Fibroblast of lung (primary cell): ENCODE results near the gene EPB41L1. TPM values are rescaled to one million over a fixed set of nuclear protein-coding genes. Genes with fewer than 3 reads are reported as not detected.

Experiments
- DNase-seq, 2 donors: peaks; one replicate each; pipeline versions ENCODE4 v3.0.0 to v3.0.0-alpha.2; 2010; ENCODE audit warnings: low read depth in 2 of 2
- H2AFZ ChIP-seq: 2 replicates; pipeline ENCODE4 v1.5.1; 2012; ENCODE audit warnings: low read length, control low read depth, inconsistent platforms
- H3K27ac ChIP-seq: 2 replicates; pipeline ENCODE4 v1.5.1; 2011; ENCODE audit warnings: low read length, control low read depth; ENCODE audit not compliant: insufficient read depth
- H3K27me3 ChIP-seq: 2 replicates; pipeline ENCODE4 v1.5.1; 2011; ENCODE audit warnings: mild to moderate bottlenecking, low read length; ENCODE audit not compliant: control insufficient read depth, insufficient read depth
- H3K36me3 ChIP-seq: 2 replicates; pipeline ENCODE4 v1.5.1; 2011; ENCODE audit warnings: low read length; ENCODE audit not compliant: control insufficient read depth, insufficient read depth
- H3K4me1 ChIP-seq: 2 replicates; pipeline ENCODE4 v1.5.1; 2011; ENCODE audit warnings: low read length; ENCODE audit not compliant: control insufficient read depth, insufficient read depth; ENCODE audit errors: extremely low read depth
- H3K4me2 ChIP-seq: 2 replicates; pipeline ENCODE4 v1.5.1; 2011; ENCODE audit warnings: low read length, control low read depth; ENCODE audit not compliant: insufficient read depth; ENCODE audit errors: extremely low read depth
- H3K4me3 ChIP-seq, 4 experiments: fragments of 200-600 bp in 1 of 4; sonication (generic) in 1 of 4; replicated peaks in 1 of 4; 2 replicates each; pipeline ENCODE4 v1.5.1; 2011 to 2016; ENCODE audit warnings: low read length in 4 of 4, low read depth in 3 of 4, mild to moderate bottlenecking in 3 of 4, control low read depth in 2 of 4, inconsistent platforms in 1 of 4, mixed read lengths in 1 of 4; ENCODE audit not compliant: insufficient read depth in 1 of 4; ENCODE audit errors: control extremely low read depth in 1 of 4
- H3K79me2 ChIP-seq: 2 replicates; pipeline ENCODE4 v1.5.1; 2012; ENCODE audit warnings: mild to moderate bottlenecking, low read length, inconsistent platforms; ENCODE audit not compliant: control insufficient read depth, insufficient read depth
- H3K9ac ChIP-seq: 2 replicates; pipeline ENCODE4 v1.5.1; 2011; ENCODE audit warnings: mild to moderate bottlenecking, low read length, control low read depth; ENCODE audit not compliant: insufficient read depth
- H3K9me3 ChIP-seq: 2 replicates; pipeline ENCODE4 v1.5.1; 2012; ENCODE audit warnings: low read depth, low read length; ENCODE audit not compliant: control insufficient read depth, insufficient read depth
- H4K20me1 ChIP-seq: 2 replicates; pipeline ENCODE4 v1.5.1; 2011; ENCODE audit warnings: low read length; ENCODE audit not compliant: control insufficient read depth, insufficient read depth; ENCODE audit errors: extremely low read depth
- EZH2 ChIP-seq: IDR thresholded peaks from 2 replicates; pipeline ENCODE4 v1.5.1; 2012; ENCODE audit warnings: low read length, control low read depth, mild to moderate bottlenecking; ENCODE audit errors: missing control alignments
- polyA plus RNA-seq, 2 donors: library from polyadenylated mRNA; depleted of rRNA in 1 of 2; stranded (reverse) in 1 of 2; unstranded in 1 of 2; fragments of >200 nt; gene quantifications; 2 replicates each; pipeline ENCODE4 v1.2.1, GENCODE V29; 2011 to 2012; ENCODE audit warnings: missing spikeins in 1 of 2
- total RNA-seq: library from RNA; depleted of rRNA; stranded (reverse); fragments of >200 nt; gene quantifications from 2 replicates; pipeline ENCODE4 v1.2.1, GENCODE V29; 2014
- TF ChIP-seq, protein P1 (sequence below), 2 donors: IDR thresholded peaks in 1 of 2; conservative IDR thresholded peaks in 1 of 2; 1 replicate in 1 of 2; 2 replicates in 1 of 2; pipeline ENCODE4 v1.5.1; 2011 to 2012; ENCODE audit warnings: low read length in 2 of 2, control low read depth in 1 of 2, inconsistent platforms in 1 of 2, low read depth in 1 of 2, mild to moderate bottlenecking in 1 of 2

The EPB41L1 gene
- total and polyA plus RNA-seq, 2 donors (not counting 1 experiment from before 2014, with no cell fraction given), result 16.2 to 17.0 TPM

DNA sequence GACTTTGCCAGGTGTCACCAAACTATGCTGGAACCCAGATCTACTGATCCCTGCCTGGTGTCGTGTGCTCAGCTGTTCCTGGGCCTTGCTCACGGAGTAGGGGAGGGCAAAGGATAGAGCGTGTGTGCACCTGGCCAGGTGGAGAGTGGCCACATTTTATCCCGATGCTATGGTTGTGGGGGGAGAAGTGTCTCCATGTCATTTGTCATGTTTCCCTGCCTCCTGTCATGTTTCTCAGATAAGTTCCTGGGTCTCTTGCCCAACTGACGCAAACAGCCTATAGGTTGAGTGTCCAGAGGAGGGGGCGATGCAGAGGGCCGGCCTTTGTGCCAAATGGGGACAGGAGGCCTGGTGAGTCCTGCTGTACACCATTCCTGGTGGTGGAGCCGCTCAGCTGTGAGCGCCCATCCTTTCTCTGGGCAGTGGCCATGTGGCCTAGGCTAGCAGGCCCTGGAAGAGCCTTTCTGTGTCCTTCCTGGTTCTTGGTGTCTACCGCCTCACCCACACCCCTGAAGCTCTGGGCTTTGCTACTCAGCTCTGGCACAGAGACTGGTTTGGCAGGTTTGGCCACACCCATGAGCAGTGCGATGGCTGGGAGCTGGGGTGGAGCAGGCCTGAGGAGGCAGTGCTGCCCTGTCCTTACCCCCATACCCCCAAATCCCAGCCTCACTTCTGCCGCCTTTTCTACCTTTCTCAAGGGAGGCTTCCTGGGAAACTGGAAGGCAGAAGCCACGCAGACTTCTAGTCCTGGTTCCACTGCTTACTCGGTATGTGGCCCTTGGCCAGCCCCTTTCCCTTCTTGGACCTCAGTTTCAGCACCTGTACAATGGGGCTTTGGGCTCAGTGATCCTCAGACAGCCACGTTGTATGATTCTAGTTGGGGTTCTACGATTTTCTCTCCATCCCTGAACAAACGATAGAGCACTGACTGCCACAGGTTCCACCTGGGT, 32.3 kb upstream of the EPB41L1 start:
- TF ChIP-seq, protein P1, sequence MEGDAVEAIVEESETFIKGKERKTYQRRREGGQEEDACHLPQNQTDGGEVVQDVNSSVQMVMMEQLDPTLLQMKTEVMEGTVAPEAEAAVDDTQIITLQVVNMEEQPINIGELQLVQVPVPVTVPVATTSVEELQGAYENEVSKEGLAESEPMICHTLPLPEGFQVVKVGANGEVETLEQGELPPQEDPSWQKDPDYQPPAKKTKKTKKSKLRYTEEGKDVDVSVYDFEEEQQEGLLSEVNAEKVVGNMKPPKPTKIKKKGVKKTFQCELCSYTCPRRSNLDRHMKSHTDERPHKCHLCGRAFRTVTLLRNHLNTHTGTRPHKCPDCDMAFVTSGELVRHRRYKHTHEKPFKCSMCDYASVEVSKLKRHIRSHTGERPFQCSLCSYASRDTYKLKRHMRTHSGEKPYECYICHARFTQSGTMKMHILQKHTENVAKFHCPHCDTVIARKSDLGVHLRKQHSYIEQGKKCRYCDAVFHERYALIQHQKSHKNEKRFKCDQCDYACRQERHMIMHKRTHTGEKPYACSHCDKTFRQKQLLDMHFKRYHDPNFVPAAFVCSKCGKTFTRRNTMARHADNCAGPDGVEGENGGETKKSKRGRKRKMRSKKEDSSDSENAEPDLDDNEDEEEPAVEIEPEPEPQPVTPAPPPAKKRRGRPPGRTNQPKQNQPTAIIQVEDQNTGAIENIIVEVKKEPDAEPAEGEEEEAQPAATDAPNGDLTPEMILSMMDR (conservative IDR thresholded peaks at IDR 0.05 in 1 of 2, IDR thresholded peaks at IDR 0.05 in 1 of 2; ENCODE audit: low read depth in 1 of 2, low read length in 2 of 2), result no peak
- TF ChIP-seq EZH2, result no peak
- no peaks in the 10 kb centered on the region for H3K79me2 ChIP-seq
- H3K9me3 ChIP-seq, result no peaks in the 10 kb centered on the region
- H3K9ac ChIP-seq, result no peak overlapping the region
- H3K36me3 ChIP-seq, result no peaks in the 10 kb centered on the region
- no peak overlapping the region for H3K4me3 ChIP-seq
- H3K4me1 ChIP-seq, result no peaks in the 10 kb centered on the region
- H3K27me3 ChIP-seq, result no peaks in the 10 kb centered on the region
- DNase-seq, result no peak
- H3K4me2 ChIP-seq, result no peak overlapping the region
- H3K27ac ChIP-seq, result no peak overlapping the region
- H2AFZ ChIP-seq, result no peak overlapping the region
- H4K20me1 ChIP-seq, result no peaks in the 10 kb centered on the region

DNA sequence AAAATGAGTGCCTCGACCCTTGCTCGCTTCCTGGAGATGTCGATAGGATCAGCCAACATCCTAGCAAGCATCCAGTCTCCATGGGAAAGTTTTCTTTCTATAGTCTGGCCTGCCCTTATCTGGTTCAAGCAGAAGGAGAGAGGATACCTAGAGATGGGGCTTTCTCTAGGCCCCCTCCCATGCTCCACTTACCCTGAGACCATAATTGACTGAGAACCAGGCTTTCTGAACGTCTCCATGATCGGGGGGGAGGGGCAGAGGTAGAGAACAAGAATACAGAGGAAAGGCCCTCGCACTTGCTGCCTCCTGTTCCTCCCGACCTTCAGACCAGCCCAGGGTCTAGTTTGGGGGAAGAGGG, 31.6 kb upstream of the EPB41L1 start:
- Histone ChIP-seq H3K4me2 (no peak overlapping the region), H3K27ac (no peak overlapping the region), H4K20me1 (no peaks in the 10 kb centered on the region), H2AFZ (no peak overlapping the region), H3K4me3 (no peak overlapping the region), H3K79me2 (no peaks in the 10 kb centered on the region), H3K9ac (no peak overlapping the region), H3K4me1 (peaks cover 6% of the 10 kb centered on the region), H3K9me3 (no peaks in the 10 kb centered on the region), H3K36me3 (no peaks in the 10 kb centered on the region), H3K27me3 (no peaks in the 10 kb centered on the region)
- TF ChIP-seq, protein P1 (conservative IDR thresholded peaks at IDR 0.05 in 1 of 2, IDR thresholded peaks at IDR 0.05 in 1 of 2; ENCODE audit: low read depth in 1 of 2, low read length in 2 of 2), result no peak
- no peak for TF ChIP-seq EZH2
- no peak for DNase-seq

DNA sequence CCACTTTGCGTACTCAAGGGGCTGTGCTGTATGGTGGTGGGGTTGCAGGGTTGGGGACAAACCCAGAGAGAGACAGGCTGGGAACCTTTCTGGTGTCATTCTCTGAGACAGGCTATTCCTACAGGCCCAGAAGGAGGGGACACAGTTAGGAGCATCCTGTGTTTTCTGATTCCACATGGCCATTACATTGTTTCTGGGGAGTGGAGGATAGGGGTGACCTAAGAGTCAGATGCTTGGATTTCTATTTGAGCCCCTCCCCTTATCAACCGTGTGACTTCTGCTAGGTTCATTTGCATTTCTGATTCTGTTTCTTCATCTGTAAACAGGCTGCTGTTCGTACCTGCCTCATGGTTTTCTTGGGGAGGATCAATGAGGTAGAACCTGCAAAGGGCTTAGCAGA, 29.4 kb upstream of the EPB41L1 start:
- TF ChIP-seq, protein P1 (conservative IDR thresholded peaks at IDR 0.05 in 1 of 2, IDR thresholded peaks at IDR 0.05 in 1 of 2; ENCODE audit: low read depth in 1 of 2, low read length in 2 of 2), result no peak
- no peak for TF ChIP-seq EZH2
- H2AFZ ChIP-seq, result no peak overlapping the region
- H3K9ac ChIP-seq, result no peak overlapping the region
- H4K20me1 ChIP-seq, result no peaks in the 10 kb centered on the region
- no peak overlapping the region for H3K27ac ChIP-seq
- H3K9me3 ChIP-seq, result no peaks in the 10 kb centered on the region
- no peaks in the 10 kb centered on the region for H3K79me2 ChIP-seq
- no peak overlapping the region for H3K4me3 ChIP-seq
- no peaks in the 10 kb centered on the region for H3K36me3 ChIP-seq
- no peak for DNase-seq
- H3K4me2 ChIP-seq, result no peak overlapping the region
- H3K27me3 ChIP-seq, result no peaks in the 10 kb centered on the region
- peaks cover 16% of the 10 kb centered on the region for H3K4me1 ChIP-seq
